LNCAP (cell line): Measurements from ENCODE around the gene SLC4A11.

ENCODE experiments used
- TF ChIP-seq, protein P1 (sequence below): fragments of 450-650 bp; IDR thresholded peaks from 2 replicates; pipeline ENCODE4 v1.5.1; 2017; ENCODE audit warnings: mild to moderate bottlenecking

The SLC4A11 gene

DNA sequence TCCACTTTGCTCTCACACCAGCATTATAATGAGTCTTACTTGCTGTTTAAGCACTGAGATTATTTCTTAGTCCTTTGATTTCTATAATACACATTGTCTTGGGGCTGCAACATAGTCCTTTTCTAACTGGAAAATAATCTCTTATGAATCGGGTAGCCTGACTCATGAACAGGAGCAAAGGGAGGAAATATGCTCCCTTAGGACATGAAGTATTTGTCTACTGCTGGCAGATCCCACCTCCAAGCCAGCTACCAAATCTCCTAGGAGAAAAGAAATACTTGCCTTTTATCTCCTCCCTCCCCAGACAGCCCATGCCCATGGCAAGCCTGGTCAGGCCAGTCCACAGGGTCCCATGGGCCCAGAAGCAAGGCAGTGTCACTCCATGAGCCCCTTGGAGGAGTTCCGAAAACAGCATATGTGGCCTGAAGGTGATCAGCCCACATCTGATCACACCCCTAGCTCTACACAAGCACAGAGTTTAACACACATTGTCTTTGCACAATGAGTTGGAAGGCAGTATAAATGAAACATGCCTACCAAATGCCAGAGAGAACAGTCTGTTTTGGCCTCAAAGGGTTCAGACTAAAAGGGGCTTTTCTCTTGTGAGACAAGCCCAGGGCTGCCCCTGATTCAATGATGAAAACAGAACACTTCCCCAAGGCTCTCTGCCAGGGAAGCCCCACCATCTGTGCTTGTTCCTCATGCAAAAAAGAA lies 37.1 kb upstream of the SLC4A11 start:
- TF ChIP-seq, protein P1, sequence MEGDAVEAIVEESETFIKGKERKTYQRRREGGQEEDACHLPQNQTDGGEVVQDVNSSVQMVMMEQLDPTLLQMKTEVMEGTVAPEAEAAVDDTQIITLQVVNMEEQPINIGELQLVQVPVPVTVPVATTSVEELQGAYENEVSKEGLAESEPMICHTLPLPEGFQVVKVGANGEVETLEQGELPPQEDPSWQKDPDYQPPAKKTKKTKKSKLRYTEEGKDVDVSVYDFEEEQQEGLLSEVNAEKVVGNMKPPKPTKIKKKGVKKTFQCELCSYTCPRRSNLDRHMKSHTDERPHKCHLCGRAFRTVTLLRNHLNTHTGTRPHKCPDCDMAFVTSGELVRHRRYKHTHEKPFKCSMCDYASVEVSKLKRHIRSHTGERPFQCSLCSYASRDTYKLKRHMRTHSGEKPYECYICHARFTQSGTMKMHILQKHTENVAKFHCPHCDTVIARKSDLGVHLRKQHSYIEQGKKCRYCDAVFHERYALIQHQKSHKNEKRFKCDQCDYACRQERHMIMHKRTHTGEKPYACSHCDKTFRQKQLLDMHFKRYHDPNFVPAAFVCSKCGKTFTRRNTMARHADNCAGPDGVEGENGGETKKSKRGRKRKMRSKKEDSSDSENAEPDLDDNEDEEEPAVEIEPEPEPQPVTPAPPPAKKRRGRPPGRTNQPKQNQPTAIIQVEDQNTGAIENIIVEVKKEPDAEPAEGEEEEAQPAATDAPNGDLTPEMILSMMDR, result no peak

DNA sequence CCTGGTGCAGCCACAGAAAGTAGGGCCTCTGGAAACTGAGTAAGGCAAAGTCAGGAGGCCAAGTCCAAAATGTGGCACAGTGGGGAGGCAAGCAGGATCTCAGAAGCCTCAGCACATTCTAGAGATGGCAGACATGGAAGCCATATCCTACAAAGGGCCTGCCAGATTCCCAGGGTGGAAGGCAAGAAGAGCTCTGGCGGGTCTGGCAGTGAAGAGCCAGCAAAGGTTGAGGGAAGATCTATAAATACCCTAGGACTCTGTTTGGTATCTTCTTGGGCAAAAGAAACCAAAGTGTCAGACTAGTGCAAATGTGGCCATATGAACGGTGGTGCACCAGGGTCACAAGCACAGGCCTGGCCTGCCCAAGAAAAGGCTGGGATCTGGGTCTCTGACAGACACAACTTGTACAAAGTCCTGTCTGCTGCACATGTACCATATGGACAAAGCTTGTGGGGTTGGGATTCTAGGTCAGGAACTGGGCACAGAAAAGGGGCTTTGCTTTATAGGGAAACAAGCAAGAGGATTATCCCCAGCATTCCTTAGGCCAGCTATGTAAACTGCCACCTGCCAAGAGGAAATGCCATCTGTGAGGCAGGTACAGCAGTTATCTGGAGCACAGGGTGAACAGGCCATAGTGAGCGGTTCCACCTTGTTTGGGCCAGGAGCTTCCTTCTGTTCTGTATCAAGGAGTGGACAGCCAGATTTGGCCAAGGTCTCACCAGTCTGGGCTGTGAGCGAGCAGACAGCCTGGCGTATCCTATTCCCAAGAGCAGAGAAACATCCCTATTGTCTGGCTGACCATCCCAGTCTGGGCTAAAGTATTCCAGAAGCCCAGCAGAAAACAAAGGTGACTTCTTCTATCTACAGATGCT lies 36.3 kb upstream of the SLC4A11 start:
- TF ChIP-seq, protein P1, result no peak

DNA sequence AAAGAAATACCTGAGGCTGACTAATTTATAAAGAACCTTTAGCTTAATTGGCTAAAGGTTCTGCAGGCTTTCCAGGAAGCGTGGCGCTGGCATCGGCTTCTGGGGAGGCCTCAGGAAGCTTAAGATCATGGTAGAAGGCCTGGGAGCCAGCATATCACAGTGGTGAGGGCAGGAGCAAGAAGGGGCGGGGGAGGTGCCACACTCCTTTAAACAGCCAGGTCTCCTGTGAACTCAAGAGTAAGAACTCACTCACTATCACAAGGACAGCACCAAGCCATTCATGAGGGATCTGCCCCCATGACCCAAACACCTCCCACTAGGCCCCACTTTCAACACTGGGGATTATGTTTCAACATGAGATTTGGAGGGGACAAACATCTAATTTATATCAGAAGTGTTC lies 34.4 kb upstream of the SLC4A11 start:
- TF ChIP-seq, protein P1, result no peak

DNA sequence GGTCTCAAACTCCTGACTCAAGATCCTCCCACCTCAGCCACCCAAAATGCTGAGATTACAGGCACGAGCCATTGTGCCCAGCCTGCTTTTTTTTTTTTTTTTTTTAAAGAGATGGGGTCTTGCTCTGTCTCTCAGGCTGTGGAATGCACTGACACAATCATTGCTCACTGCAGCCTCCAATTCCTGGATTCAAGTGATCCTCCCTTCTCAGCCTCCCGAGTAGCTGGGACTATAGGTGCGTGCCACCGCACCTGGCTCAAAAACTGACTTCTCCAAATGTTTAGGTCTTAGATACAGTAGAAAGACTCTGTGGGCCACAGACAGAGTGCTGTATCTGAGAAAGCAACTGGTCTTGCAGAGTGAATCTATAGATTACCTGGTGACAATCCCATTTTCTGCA lies 31.1 kb upstream of the SLC4A11 start:
- TF ChIP-seq, protein P1, result no peak

DNA sequence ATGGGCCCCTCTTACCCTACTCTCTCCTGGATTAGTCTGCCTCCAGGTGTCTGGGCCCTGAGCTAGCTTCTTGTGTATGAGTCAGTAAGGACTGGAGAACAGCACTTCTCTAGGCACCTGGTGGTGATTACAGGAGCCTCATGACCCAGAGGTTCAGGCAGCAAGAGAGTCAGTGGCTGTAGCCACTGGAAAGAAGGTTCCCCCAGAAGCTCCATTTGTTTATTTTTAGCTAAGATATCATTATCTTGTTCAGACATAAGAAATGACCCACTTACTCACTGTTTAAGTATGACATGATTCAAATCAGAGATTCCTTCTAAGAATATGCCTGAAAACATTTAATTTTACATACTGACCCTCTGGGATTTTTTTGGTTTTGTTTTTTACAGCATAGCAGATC lies 23.6 kb upstream of the SLC4A11 start:
- TF ChIP-seq, protein P1, result no peak

DNA sequence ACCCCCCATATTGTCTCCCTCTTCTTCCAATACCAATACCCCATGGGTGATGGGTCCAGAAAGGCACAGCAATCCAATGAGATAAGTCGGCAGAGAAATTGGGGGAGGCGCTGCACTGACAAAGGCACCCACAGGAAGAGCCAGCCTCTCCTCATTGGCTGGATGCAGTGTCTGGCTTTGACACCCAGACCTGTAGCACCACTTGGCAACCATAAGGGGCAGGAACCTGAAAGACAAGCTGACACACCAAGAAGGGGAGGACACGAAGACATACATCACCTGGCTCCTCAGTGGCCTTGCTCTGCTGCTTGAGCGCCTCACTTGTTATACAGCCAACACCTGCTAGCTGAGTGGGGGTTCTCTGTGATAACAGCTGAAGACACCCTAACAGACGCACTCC lies 19.4 kb upstream of the SLC4A11 start:
- TF ChIP-seq, protein P1, result no peak

DNA sequence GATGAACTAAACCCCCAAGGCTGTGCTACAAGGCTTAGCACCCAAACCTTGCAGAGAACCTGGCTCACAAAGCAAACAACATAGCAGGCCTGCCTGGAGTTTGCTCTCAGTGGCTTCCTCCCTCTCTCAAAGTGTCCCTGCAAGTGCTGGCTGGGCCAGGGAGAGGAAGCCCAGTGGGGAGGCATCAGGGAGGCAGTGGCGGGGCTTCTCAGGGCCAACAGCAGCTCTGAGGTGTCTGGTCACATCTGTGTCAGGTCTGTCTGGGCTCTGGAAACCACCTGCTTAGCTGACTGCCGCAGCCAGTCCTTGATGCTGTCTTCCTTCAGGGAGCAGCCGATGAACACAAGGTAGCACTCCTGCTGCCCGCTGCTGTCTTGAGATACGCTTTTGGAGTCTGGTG lies 16.7 kb upstream of the SLC4A11 start:
- TF ChIP-seq, protein P1, result no peak
